ENCODE results near the gene MINAR2.

DNA sequence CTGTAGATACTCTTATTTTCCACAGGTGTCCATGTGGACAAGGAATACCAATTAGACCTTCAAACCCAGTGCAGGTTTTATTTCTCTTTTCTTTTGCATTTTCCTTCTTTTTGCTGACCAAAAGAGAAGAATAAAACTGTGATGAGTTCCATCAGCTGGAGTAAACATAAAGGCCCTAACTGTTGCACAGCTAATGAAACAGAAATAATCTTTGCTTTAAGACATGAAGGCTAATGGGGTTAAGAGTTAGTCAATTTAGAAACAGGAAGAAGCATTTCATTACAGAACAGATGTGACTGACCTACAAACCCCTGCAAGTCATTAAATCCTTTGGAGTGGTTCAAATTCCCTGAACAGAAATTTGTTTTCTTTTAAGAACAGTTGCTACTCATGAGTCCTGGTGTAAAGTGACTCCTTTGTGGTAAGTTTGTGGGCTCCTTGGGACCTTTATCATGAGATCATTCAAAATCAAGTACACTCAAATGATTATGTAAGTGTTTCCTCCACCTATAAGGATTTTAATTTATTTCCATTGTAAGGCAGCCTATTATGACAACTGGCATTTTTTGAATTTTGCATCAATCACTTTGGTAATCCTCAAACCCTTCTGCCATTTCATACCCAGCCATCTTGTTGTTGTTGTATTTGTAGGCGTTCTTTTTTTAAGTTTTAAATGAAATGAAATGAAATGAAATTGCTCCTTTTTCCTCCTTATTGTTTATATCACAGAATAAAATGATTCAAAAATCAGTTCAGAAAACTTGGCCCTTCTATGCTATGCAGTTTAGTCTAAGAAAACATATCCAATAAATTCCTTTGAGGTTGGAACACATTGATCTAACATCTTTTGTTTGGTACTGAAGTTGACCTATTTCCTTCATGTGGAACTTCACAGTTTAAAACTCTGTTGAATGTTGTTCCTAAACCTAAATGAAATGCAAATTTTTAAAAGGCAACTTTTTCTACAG lies 1.3 kb downstream of the MINAR2 start:
- TF ChIP-seq POLR2A (IDR thresholded peaks at IDR 0.05; ENCODE audit: low read length), result no peak
- TF ChIP-seq GATA1 (IDR thresholded peaks at IDR 0.05; ENCODE audit: low read depth, low read length), result no peak

All from erythroblast (primary cell).